Activated T-cell treated with anti-CD3 and anti-CD28 coated beads, Interleukin-2, amount 50 U/mL, for 1 hour (primary cell): ENCODE measurements around the gene PCBP3.
A peak's percentile ranks its signal among the peaks of the same experiment; 100 is the strongest.
"Not testable (repeated sequence)": the region's sequence is repeated elsewhere in the genome, so short reads cannot be mapped to it uniquely, and the experiment has no call there.

Experiments
- DNase-seq: peaks from one replicate; pipeline ENCODE4 v3.0.0-alpha.2; 2020

The PCBP3 gene

DNA sequence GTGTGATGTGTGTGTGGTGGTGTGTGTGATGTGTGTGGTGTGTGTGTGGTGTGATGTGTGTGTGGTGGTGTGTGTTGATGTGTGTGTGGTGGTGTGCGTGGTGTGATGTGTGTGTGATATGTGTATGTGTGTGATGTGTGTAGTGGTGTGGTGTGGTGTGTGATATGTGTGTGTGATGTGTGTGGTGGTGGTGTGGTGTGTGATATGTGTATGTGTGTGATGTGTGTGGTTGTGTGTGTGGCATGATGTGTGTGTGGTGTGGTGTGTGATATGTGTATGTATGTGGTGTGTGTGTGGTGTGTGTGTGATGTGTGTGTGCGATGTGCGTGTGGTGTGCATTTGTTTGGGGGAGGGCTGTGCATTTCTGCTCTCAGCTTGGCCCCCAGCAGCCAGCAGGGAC, 7.1 kb upstream of the PCBP3 start:
- DNase-seq: no peak

DNA sequence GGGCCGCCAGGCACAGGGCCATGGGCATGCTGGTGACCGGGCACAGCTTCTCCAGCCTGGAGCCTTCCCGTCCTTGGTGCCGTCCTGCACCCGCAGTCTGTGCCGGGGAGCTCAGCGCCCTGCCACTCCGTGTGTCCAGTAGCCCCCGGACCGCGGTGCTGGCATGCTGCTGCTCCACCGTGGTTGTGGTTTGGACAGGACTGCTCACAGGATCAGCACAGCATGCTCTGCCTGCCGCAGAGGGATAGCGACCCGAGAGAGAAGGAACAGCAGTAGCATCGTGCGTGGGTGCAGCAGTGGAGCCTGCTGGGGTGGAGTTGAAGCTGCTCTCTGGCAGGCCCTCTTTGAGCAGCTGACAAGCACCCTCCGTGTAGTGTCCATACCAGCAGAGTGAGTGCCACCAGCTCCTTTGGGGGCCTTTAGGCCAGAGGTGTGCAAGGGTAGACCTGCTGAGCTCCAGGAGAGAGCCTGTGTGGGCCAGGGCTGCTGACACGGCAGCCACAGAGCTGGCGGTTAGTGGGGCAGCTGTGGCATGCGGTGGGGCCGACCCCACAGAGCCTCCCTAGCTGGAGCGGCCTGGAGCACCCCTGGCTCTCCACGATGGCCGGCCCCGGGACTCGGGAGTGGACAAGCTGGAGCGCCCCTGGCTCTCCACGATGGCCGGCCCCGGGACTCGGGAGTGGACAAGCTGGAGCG, 6.4 kb upstream of the PCBP3 start:
- DNase-seq: no peak

DNA sequence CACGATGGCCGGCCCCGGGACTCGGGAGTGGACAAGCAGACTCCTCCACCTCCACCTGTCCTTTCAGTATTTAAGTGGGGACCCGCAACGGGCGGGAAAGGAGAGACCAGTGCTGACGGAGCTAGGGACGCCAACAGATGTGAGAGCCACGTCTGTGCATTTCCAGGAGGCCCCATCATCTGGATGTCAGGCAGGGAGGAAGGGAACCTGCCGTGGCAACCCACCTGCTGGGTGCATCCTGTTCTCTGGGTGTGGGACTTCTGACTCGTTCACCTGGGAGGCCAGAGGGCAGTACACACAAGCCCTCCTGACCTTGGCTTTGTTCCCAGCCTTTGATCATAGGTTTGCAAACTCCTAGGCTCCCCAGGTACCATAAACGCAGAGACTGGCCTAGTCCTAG, 5.6 kb upstream of the PCBP3 start:
- DNase-seq: no peak

DNA sequence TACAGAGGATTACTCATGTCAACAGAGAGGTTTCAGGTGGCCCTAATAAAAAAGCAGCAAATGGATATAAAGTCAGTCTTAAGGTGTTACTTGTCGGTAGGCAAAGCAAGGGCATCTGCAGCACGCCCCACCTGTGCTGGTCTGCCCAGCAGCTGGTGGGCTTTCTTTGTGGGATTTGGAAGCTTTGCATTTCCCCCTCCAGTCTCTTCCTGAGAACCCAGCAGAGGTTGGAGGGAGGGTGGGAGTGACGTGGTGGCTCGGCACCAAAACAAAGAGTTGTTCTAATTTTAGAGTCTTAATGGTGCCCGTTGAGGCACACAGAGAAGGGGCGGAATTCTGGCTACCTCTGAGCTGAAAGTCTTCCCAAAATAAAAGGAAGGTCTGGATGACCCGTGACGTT, 4.8 kb upstream of the PCBP3 start:
- DNase-seq: no peak

DNA sequence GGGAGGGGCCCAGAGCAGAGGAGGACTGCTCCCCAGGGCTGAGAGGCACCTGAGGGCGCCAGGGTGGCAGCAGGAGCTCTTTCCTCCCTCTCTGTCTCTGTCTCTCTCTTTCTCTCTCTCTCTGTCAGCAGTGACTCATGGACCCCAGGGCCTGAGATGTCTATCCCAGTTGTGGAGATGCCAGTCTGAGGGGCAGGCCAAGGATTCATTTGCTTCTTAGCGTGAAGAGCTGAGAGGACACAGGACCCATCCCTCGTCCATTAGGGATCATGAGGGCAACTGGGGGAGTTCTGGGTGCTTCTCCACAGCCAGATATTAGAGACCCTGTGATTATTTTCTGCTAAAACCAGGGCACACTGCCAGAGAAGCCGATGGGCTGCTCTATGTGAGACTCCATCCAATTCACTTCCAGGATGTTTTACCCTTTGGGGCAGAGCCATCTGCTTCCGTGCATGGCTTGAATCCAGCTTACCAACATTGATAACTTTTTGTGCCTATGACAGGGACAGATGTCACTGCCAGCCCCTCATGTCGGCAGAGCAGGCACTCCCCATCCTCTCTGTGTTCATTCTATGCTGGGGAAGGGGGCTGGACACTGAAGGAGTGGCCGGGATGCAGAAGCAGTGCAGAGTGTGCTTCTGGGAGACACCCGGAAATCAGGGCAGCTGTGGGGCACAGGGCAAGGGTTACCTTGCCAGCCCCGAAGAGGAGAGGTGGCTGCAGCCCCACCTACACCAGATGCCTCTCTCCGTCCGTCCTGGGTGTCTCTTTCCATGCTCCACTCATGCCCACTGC, 4.1 kb upstream of the PCBP3 start:
- no peak for DNase-seq

DNA sequence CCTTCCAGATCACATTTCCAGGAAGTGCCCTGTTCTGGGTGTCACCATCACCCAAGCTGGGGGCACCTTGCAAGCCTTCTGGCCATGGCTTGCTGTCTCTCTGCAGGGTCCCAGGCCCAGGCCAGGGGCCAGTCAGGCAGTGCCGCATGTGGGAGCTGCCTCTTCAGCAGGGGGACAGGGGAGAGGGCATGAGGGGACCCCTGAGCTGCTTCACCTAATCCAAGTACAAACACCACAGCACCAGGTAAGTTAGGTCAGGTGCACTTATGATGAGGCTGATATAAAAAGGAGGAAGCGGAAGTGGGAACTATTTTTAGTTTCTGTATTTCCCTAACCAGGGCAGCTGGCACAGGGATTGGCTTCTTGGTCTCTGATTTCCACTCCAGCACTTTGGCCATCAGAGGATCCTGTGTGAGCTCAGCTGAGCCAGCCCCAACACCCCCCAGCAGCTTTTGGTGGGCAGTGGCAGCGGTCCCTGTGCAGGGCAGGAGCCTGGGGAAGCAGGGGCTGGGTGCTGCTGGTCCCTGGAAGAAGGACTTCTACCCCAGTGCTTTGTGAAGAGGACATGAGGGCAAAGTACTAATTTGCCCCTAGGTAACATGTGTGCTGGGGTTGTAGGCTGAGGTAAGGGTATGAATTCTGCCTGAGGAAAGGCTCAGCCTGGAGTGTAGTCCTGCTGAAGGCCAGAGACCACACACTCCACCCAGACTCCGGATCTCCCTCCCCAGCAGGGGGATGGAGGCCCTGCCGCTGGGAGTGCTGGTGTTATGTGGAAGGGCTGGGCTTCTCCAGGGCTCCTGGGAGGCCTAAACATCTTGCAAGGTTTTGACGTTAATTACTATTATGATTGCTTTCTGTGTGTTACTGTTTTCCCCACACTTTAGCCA, 3.3 kb upstream of the PCBP3 start:
- no peak for DNase-seq

DNA sequence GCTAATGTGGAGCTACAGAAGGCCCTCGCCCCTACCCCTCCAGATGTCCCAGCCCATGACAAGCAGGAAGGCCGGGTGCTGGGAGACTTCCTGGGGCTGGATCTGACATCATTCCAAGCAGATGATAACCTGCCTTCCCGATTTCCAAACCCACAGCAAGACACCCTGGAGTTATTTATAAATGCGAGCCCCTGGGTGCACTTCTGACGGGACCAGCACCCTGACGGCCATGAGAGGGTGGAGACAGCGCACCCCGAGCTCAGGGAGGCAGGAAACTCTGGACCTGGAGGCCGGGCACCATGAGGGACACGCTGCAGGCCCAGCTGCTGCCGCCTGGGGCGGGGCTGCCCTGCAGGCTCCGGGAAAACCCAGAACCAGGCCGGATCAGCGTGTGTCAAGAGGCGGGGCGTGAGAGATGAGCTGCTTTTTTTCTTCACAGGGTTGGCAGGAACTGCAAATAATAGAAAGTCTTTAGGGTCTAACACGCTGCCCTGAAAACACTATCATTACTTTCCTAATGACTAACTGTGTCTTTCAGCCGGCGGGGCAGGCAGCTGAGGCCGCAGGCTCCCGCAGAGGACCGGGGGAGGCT, 2.5 kb upstream of the PCBP3 start:
- no peak for DNase-seq

DNA sequence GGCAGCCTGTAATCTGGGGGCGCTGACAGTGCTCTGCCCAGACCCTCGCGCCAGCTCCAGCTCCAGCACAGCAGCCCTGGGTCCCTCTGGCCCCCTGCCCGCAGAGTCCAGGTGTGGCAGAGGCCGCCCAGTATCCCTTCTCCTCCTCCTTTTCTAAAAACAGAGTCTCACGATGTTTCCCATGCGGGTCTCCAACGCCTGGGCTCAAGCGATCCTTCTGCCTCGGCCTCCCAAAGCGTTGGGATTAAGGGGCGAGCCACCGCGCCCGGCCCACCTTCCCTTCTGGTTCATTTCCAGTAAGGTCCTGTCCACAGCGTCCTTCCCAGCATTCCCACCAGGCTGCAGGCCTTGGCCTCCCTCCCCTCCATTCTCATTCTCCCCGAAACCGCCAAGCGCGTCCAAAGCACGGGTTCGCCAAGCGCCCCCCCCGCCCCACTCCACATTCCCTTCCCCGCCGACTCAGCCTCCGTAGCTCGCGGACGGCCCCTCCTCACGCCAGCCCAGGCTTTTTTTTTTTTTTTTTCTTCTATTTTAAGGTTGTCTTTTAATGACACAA, 2.0 kb upstream of the PCBP3 start:
- DNase-seq: no peak

DNA sequence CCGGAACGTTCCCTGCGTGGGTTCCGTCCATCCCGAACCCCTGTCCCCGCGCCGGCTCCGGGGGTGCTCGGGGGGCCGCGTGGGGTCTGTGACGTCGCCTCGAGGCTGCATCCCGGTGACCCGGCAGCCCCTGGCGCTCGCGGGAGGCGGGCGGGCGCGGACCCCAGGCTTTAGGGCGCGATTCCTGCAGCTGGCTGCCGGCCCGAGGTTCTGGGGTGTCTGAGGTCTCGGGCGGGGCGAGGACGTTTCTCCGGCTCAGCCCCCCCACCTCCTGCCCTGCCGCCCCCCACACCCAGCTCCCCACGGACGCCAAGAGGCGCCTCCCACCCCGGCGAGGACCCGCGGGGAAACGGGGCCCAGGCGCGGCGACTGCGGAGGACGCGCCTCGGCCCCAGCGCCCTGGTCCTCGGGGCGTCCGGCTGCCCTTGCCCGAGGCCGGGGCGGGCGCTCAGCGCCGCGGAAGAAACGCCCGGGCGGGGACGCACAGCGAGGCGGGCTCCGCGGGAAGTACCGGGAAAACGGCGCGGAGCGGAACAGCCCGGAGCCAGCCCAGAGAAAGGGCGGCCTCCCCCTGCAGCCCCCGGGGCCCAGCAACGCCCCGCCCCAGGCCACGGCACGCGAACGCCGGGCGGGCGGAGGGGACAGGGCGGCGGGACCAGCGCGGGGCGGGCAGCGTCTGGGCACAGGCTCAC, 1.3 kb upstream of the PCBP3 start:
- DNase-seq: no peak

DNA sequence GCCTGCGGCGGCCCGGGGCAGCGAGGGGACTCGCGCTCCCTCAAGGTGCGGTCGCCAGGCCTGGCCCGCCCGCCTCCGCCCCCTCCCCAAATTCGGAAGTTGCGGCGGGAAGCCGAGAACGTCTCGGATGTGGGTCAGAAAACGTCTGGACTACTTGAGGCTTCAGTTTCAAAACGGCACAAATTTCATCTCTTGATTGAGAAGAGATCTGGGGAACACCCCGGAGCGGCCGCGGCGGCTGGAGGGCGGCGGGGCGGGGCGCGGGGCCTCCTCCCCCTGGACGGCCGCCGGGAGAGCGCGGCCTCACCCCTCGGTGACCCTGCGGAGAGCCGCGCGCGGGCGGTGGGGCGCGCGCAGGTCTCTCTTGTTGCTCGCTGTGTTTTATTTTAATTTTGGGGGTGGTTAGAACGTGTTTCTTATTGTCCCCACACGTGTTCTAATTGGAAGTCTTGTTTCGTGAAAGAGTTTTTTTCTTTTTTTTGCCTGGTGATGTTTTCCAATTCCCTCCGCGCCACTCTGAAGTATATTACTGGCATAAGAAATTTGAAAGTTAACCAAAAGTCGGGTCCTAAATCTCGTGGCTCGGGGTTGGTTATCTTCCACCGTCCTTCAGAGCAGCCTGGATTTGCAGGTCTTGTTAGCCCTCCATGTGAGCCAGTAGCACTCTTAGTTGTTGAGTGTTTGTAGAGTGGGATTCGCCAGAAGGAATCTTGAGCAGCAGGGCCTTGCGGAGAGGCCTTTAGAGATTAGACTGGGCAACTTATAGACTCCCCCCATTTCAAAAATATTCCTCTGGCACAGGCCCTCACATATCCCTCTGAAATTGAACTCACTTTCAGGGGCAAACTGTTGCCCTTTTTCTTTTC, 749 bp downstream of the PCBP3 start:
- DNase-seq: peak; percentile 51

DNA sequence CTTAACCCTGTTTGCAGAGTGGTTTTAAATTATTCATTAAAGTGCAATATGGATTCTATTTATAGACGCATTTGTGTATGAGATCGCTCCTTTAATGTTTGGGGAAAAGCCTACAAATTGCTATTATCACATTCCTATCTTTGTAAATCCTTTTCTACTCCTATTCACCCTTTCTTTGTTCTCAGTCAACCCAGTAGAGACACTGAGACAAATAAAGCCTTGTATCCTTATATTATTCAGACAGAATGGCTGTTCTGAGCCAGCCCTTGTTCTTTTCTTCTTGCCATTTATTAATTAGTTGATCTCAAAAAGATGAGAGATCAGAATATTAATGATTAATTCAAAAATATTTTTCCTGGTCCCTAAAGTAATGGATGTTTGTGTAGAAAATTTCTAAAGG, 8.4 kb downstream of the PCBP3 start:
- DNase-seq: no peak

DNA sequence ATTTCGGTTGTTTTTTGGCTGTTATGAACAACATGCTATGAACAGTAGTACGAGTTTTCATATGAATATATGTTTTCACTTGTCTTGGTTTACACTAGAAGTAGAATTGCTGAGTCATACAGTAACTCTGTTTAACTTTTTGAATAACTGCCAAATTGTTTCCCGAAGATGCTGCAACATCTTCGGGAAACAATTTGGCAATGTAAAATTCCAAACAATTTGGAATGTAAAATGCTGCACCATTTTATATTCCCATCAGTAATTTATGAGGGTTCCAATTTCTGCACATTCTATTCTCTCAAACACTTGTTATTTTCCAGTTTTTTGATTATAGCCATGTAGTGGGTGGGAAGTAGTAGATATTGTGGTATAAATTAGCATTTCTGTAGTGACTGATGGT, 11.6 kb downstream of the PCBP3 start:
- no peak for DNase-seq

DNA sequence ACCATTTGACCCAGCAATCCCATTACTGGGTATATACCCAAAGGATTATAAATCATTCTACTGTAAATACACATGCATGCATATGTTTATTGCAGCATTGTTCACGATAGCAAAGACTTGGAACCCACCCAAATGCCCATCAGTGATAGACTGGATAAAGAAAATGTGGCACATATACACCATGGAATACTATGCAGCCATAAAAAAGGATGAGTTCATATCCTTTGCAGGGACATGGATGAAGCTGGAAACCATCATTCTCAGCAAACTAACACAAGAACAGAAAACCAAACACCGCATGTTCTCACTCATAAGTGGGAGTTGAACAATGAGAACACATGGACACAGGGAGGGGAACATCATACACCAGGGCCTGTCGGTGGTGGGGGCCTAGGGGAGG, 12.6 kb downstream of the PCBP3 start:
- DNase-seq: not testable (repeated sequence)

DNA sequence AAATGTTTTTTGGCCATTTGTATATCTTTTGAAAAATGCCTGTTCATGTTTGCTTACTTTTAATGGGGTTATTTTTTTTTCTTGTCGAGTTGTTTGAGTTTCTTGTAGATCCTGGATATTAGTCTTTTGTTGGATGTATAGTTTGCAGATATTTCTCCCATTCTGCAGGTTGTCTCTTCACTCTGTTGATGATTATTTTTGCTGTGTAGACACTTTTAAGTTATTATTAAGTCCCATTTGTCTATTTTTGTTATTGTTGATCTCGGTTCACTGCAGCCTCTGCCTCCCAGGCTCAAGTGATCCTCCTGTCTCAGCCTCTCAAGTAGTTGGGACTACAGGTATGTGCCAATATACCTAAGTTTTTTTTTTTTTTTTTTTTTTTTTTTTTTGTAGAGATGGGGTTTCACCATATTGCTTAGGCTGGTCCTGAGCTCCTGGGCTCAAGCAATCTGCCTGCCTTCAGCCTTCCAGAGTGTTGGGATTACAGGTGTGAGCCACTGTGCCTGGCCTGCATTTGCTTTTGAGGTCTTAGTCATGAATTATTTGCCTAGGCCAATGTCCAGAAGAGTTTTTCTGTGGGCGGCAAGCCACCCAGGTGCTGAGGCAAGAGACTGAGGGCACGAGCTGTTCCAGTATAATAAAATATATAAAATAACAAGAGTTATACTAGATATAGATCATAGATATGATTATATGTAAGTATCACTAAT, 18.5 kb downstream of the PCBP3 start:
- not testable (repeated sequence) for DNase-seq

DNA sequence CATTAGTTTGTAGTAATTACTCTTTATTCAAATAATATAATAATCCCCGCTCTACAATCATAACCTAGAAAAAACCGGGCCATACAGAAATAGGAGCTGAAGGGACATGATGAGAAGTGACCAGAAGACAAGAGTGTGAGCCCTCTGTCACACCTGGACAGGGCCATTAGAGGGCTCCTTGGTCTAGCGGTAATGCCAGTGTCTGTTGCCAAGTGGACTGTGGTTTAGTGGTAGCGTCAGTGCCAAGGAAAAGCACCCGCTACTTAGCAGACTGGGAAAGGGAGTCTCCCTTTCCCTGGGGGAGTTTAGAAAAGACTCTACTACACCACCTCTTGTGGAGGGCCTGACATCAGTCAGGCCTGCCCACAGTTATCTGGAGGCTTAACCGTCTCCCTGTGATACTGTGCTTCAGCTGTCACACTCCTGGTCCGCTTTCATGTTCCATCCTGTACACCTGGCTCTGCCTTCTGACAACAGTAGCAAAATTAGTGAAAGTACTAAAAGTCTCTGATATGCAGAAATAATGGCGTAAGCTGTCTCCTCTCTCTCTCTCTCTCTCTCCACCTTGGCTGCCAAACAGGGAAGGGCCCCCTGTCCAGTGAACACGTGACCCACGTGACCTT, 19.2 kb downstream of the PCBP3 start:
- DNase-seq: not testable (repeated sequence)

DNA sequence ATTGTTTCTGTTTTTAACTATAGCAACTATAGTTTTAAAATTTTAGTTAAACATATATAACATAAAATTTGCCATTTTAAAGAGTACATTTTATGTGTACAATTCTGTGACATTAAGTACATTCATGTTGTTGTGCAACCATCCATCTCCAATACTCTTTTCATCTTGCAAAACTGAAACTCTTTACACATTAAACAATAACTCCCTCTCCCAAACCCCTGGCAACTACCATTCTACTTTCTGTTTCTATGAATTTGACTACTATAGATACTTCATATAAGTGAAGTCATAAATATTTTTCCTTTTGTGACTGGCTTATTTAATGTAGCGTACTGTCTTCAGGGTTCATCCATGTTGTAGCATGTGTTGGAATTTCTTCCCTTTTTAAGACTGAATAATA, 25.9 kb downstream of the PCBP3 start:
- DNase-seq: no peak

DNA sequence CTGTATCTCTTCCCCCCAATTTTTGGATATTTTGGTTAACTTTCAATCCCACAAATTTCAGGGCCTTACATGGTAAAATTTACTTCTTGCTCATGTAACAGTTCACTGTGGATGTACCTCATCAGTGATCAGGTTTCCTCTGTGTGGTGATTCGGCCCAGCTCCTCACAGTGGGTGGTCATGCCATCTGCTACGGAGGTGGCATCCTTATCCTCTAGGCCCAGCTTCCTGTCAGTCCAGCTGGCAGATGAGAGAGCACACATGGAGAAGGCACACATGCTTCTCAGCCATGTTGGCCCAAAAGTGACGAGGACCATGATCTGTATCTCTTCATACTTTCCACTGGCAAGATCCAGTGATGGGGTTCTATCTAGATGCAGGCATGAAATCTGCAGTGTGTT, 27.2 kb downstream of the PCBP3 start:
- DNase-seq: no peak

DNA sequence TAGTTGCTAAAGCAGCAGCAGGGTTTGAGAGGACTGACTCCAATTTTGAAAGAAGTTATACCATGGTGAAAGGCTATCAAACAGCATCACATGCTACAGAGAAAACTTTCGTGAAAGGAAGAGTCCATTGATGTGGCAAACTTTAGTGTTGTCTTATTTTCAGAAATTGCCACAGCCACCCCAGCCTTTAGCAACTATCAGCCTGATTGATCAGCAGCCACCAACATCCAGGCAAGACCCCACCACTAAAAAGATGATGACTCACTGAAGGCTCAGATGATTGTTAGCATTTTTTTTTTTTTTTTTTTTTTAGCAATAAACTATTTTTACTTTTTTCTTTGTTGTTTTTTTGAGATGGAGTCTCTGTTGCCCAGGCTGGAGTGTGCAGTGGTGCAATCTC, 35.3 kb downstream of the PCBP3 start:
- DNase-seq: not testable (repeated sequence)

DNA sequence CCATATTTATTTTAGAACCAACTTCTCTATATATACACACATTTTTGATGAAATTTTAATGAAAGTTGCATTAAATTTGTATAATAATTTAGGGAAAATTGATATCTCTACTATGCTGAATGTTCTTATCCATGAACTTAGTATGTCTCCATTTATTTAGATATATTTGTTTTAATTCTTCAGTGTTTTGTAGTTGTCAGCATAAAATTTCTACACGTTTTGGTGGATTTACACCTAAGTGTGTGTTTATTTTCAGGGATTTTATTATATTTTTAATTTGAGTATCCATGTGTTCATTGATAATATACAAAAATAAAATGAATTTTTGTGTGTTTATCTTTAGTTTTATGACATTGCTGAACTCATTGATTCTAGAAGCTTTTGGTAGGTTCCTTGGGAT, 36.7 kb downstream of the PCBP3 start:
- DNase-seq: no peak

DNA sequence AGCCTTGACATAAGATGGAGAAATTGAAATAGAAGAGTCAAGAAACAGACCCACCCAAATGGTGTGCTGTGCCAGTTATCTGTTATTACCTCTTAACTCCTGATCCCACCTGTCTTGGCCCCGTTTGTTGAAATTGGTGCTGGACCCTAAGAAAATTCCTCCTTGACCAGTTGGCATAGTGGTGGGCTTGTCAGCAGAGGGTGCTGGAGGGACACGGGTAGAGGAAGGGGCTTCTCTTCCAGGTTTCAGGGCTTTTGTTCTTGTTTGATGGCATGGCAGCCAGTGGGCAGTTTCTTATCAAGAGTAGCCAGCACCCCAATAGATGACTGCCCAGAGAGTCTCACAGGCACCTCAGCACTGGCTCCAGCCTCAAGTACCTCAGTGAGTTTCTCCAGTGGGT, 51.6 kb downstream of the PCBP3 start:
- DNase-seq: no peak
